PC-3 (cell line): ENCODE results near the gene IL19. TPM values are rescaled to one million over a fixed set of nuclear protein-coding genes. Genes with fewer than 3 reads are reported as not detected.

Source experiments
- ATAC-seq: fragments of 200-7000 bp; cut with Tn5 transposase; 2 replicates; pipeline ENCODE4 v1.9.1; 2020; ENCODE audit warnings: mild to moderate bottlenecking, moderate library complexity
- BruUV-seq: library from RNA; stranded (reverse); fragments of 400-500 nt; replicated peaks from 2 replicates; lab custom pipeline; 2021; lab: Mats Ljungman, UMichigan
- CTCF ChIA-PET: fragments of 300-600 bp; sonication (Branson Sonifier 250); formaldehyde crosslinking; loops from one replicate; lab custom pipeline; 2022; ENCODE audit warnings: antibody characterized with exemption; lab: Charles Lee
- POLR2A ChIA-PET: fragments of 300-600 bp; sonication (Branson Sonifier 250); formaldehyde crosslinking; loops from one replicate; lab custom pipeline; 2022; ENCODE audit warnings: antibody characterized with exemption; ENCODE audit not compliant: unreplicated experiment; lab: Charles Lee
- DNase-seq: peaks from one replicate; pipeline ENCODE4 v3.0.0-alpha.2; 2015
- H2AFZ ChIP-seq: fragments of 300-600 bp; sonication (generic); 2 replicates; pipeline ENCODE4 v1.6.0; 2016; ENCODE audit warnings: antibody characterized with exemption, low read length
- H3F3A ChIP-seq: fragments of 300-600 bp; sonication (generic); one replicate; pipeline ENCODE4 v1.6.0; 2017; ENCODE audit warnings: antibody characterized with exemption, low read length, control low read depth, mild to moderate bottlenecking; ENCODE audit not compliant: unreplicated experiment
- H3K27ac ChIP-seq: fragments of 300-600 bp; sonication (generic); 2 replicates; pipeline ENCODE4 v1.5.1; 2016; ENCODE audit warnings: mild to moderate bottlenecking, low read length
- H3K27me3 ChIP-seq: fragments of 300-600 bp; sonication (generic); 2 replicates; pipeline ENCODE4 v1.6.1; 2016; ENCODE audit warnings: low read length, mixed read lengths
- H3K36me3 ChIP-seq: fragments of 300-600 bp; sonication (generic); 2 replicates; pipeline ENCODE4 v1.6.1; 2016; ENCODE audit warnings: low read depth, mixed run types, low read length, mixed read lengths
- H3K4me1 ChIP-seq: fragments of 300-600 bp; sonication (generic); 2 replicates; pipeline ENCODE4 v1.5.1; 2016; ENCODE audit warnings: low read length; ENCODE audit not compliant: insufficient read depth
- H3K4me2 ChIP-seq: fragments of 300-600 bp; sonication (generic); 2 replicates; pipeline ENCODE4 v1.6.0; 2016; ENCODE audit warnings: low read length
- H3K4me3 ChIP-seq: fragments of 300-600 bp; sonication (generic); 2 replicates; pipeline ENCODE4 v1.5.1; 2016; ENCODE audit warnings: mild to moderate bottlenecking, low read length, mixed read lengths
- H3K79me2 ChIP-seq: fragments of 300-600 bp; sonication (generic); 2 replicates; pipeline ENCODE4 v1.6.1; 2017; ENCODE audit warnings: low read length, mixed read lengths
- H3K9ac ChIP-seq: fragments of 300-600 bp; sonication (generic); 2 replicates; pipeline ENCODE4 v1.6.0; 2016; ENCODE audit warnings: mild to moderate bottlenecking, low read length
- H3K9me2 ChIP-seq: fragments of 300-600 bp; sonication (generic); replicated peaks from 2 replicates; pipeline ENCODE4 v1.6.1; 2016; ENCODE audit warnings: mixed run types, low read length, mixed read lengths
- H3K9me3 ChIP-seq: fragments of 300-600 bp; sonication (generic); 2 replicates; pipeline ENCODE4 v1.6.1; 2016; ENCODE audit warnings: low read length, mixed read lengths
- H4K20me1 ChIP-seq: fragments of 300-600 bp; sonication (generic); 2 replicates; pipeline ENCODE4 v1.6.1; 2016; ENCODE audit warnings: low read length, mixed read lengths
- CTCF ChIP-seq: fragments of 300-600 bp; sonication (generic); conservative IDR thresholded peaks from 2 replicates; pipeline ENCODE4 v1.5.1; 2017; ENCODE audit warnings: antibody characterized with exemption, low read depth, mild to moderate bottlenecking, low read length
- EZH2 ChIP-seq: fragments of 300-600 bp; sonication (generic); IDR thresholded peaks from one replicate; pipeline ENCODE4 v1.6.1; 2017; ENCODE audit warnings: antibody characterized with exemption, mild to moderate bottlenecking, low read length; ENCODE audit not compliant: unreplicated experiment
- EZH2phosphoT487 ChIP-seq: fragments of 300-600 bp; sonication (generic); IDR thresholded peaks from 2 replicates; pipeline ENCODE4 v1.6.1; 2018; ENCODE audit warnings: mild to moderate bottlenecking, antibody characterized with exemption, low read length, borderline replicate concordance
- intact Hi-C: fragments of 100-400 bp; cut with micrococcal nuclease; formaldehyde crosslinking; loops from 2 replicates; pipeline ENCODE4 v1.9.0; 2023
- total RNA-seq: library from RNA; depleted of rRNA; stranded (reverse); fragments of >200 nt; gene quantifications from 2 replicates; pipeline ENCODE4 v1.2.3, GENCODE V29; 2014

IL19 gene
- total RNA-seq, 1 experiment from 2014 or later = not detected

GRCh38 chr1:206735553-206736031, 35.0 kb upstream of the IL19 start:
- Histone ChIP-seq H3F3A (no peaks in the 10 kb centered on the region), H3K4me3 (no peak overlapping the region), H3K79me2 (no peaks in the 10 kb centered on the region), H4K20me1 (0 out of 2 replicates have a peak, but pooled peaks cover 3% of the 10 kb centered on the region), H3K36me3 (peaks cover 25% of the 10 kb centered on the region; the same call in 1 of the 2 replicates), H3K9me2 (no peaks in the 10 kb centered on the region), H3K4me2 (no peak overlapping the region), H3K9me3 (no peaks in the 10 kb centered on the region), H3K27ac (no peak overlapping the region), H3K27me3 (no peaks in the 10 kb centered on the region), H3K9ac (no peak overlapping the region), H2AFZ (no peak overlapping the region), H3K4me1 (peaks cover 6% of the 10 kb centered on the region)
- intact Hi-C loops = loop anchor here (2.0 kb wide), 1 partner anchor 247 kb away; no protein-coding TSS in a partner anchor
- POLR2A ChIA-PET = no interaction called here
- DNase-seq (no peak), ATAC-seq (no peak)
- CTCF ChIA-PET = interaction anchor here (1.1 to 1.9 kb wide), 6 partner anchors 9 to 105 kb away, joined by 4 to 12 read pairs (median 6); no protein-coding TSS in a partner anchor
- no TSS peak for BruUV-seq
- TF ChIP-seq CTCF = no peak
- TF ChIP-seq EZH2phosphoT487 = no peak
- TF ChIP-seq EZH2 = no peak

GRCh38 chr1:206736878-206737728, 33.5 kb upstream of the IL19 start:
- Histone ChIP-seq H3K79me2 (no peaks in the 10 kb centered on the region), H3K9me2 (no peaks in the 10 kb centered on the region), H3K27ac (no peak overlapping the region), H3K4me2 (no peak overlapping the region), H3K27me3 (no peaks in the 10 kb centered on the region), H3K9me3 (no peaks in the 10 kb centered on the region), H3K36me3 (peaks cover 14% of the 10 kb centered on the region; the same call in 1 of the 2 replicates), H3K4me3 (no peak overlapping the region), H2AFZ (no peak overlapping the region), H3K9ac (no peak overlapping the region), H3K4me1 (peaks cover 6% of the 10 kb centered on the region), H4K20me1 (0 out of 2 replicates have a peak, but pooled peaks cover 3% of the 10 kb centered on the region), H3F3A (no peaks in the 10 kb centered on the region)
- no peak for DNase-seq
- no peak for TF ChIP-seq EZH2phosphoT487
- TF ChIP-seq EZH2 = no peak
- no peak for TF ChIP-seq CTCF
- CTCF ChIA-PET = interaction anchor here (1.0 to 1.2 kb wide), 2 partner anchors 172 to 175 kb away, joined by 3 to 5 read pairs; no protein-coding TSS in a partner anchor
- POLR2A ChIA-PET = no interaction called here
- ATAC-seq = no peak
- BruUV-seq = no TSS peak
- intact Hi-C loops = no loop called here
